H1 (cell line): Measurements from ENCODE around the gene KLK7. TPM values are rescaled to one million over a fixed set of nuclear protein-coding genes. Genes with fewer than 3 reads are reported as not detected.

Experiments used
- CTCF ChIA-PET: fragments of 300-600 bp; sonication (Branson Sonifier 250); formaldehyde crosslinking; loops from one replicate; lab custom pipeline; 2021; ENCODE audit not compliant: partially characterized antibody; lab: Charles Lee
- POLR2A ChIA-PET: fragments of 300-600 bp; sonication (Branson Sonifier 250); formaldehyde crosslinking; loops from one replicate; lab custom pipeline; 2021; ENCODE audit warnings: inconsistent platforms; ENCODE audit not compliant: partially characterized antibody; lab: Charles Lee
- DNase-seq, 2 experiments: peaks; one replicate each; pipeline versions ENCODE4 v3.0.0 to v3.0.0-alpha.2; 2010 to 2022; ENCODE audit warnings: low spot score in 2 of 2, low read depth in 1 of 2, mixed read lengths in 1 of 2
- FAIRE-seq: peaks from 2 replicates; lab custom pipeline; 2011; peaks lifted over from hg19 to GRCh38; lab: Jason Lieb, UNC
- H2AFZ ChIP-seq: 2 replicates; pipeline ENCODE4 v1.8.1; 2012; ENCODE audit warnings: low read length, inconsistent platforms
- H2AK5ac ChIP-seq: 2 replicates; pipeline ENCODE4 v1.6.1; 2013; ENCODE audit warnings: low read depth, low read length
- H2BK120ac ChIP-seq: replicated peaks from 2 replicates; pipeline ENCODE3; 2013; ENCODE audit warnings: low read depth, low read length, inconsistent platforms
- H2BK12ac ChIP-seq: 2 replicates; pipeline ENCODE4 v1.6.1; 2013; ENCODE audit warnings: low read depth, low read length
- H2BK15ac ChIP-seq: 2 replicates; pipeline ENCODE4 v1.6.1; 2013; ENCODE audit warnings: low read length
- H2BK20ac ChIP-seq: 2 replicates; pipeline ENCODE4 v1.6.1; 2013; ENCODE audit warnings: low read length
- H2BK5ac ChIP-seq: 2 replicates; pipeline ENCODE4 v1.6.1; 2013; ENCODE audit warnings: low read depth, low read length
- H3K14ac ChIP-seq: 2 replicates; pipeline ENCODE4 v1.6.1; 2013; ENCODE audit warnings: inconsistent platforms; ENCODE audit not compliant: insufficient read length
- H3K18ac ChIP-seq: 2 replicates; pipeline ENCODE4 v1.6.1; 2013; ENCODE audit warnings: low read length; ENCODE audit errors: extremely low read depth
- H3K23ac ChIP-seq: 2 replicates; pipeline ENCODE4 v1.6.1; 2013; ENCODE audit warnings: inconsistent platforms; ENCODE audit not compliant: insufficient read length
- H3K23me2 ChIP-seq: 2 replicates; pipeline ENCODE4 v1.6.1; 2013; ENCODE audit warnings: low read depth, low read length
- H3K27ac ChIP-seq: 2 replicates; pipeline ENCODE4 v1.6.1; 2011; ENCODE audit warnings: low read depth, low read length, inconsistent platforms
- H3K27me3 ChIP-seq, 4 experiments: replicated peaks in 1 of 4; 1 replicate in 1 of 4; 2 replicates in 3 of 4; pipeline versions ENCODE4 v1.6.1 to v1.8.1; 2011 to 2013; ENCODE audit warnings: low read length in 3 of 4, mild to moderate bottlenecking in 3 of 4, inconsistent platforms in 2 of 4, mixed read lengths in 2 of 4, moderate library complexity in 1 of 4; ENCODE audit not compliant: control insufficient read depth in 3 of 4, insufficient read depth in 3 of 4; ENCODE audit errors: extremely low read depth in 1 of 4
- H3K36me3 ChIP-seq, 4 experiments: 2 replicates each; pipeline versions ENCODE4 v1.6.1 to v1.8.1; 2011 to 2013; ENCODE audit warnings: mild to moderate bottlenecking in 4 of 4, low read length in 3 of 4, moderate library complexity in 2 of 4, control low read depth in 1 of 4, inconsistent platforms in 1 of 4; ENCODE audit not compliant: insufficient read depth in 4 of 4, control insufficient read depth in 2 of 4
- H3K4ac ChIP-seq: replicated peaks from 2 replicates; pipeline ENCODE3; 2013; ENCODE audit warnings: low read length, low read depth, mixed read lengths, inconsistent platforms; ENCODE audit not compliant: insufficient read length
- H3K4me1 ChIP-seq, 4 experiments: replicated peaks in 1 of 4; 1 replicate in 1 of 4; 2 replicates in 3 of 4; pipeline versions ENCODE4 v1.6.1 to v1.8.1; 2011 to 2013; ENCODE audit warnings: low read length in 3 of 4, inconsistent platforms in 2 of 4, mixed read lengths in 1 of 4; ENCODE audit not compliant: insufficient read depth in 4 of 4, control insufficient read depth in 3 of 4
- H3K4me2 ChIP-seq, 2 experiments: 2 replicates each; pipeline versions ENCODE4 v1.6.1 to v1.8.1; 2011 to 2013; ENCODE audit warnings: low read depth in 2 of 2, low read length in 2 of 2, control low read depth in 1 of 2, inconsistent platforms in 1 of 2, mild to moderate bottlenecking in 1 of 2; ENCODE audit not compliant: insufficient read depth in 1 of 2
- H3K4me3 ChIP-seq, 4 experiments: fragments of 200-600, 300-600 bp in 1 of 4; sonication (generic), shearing (Covaris generic), sonication (Bioruptor Twin) in 1 of 4; 2 replicates each; pipeline versions ENCODE4 v1.5.1 to v1.8.1; 2011 to 2016; ENCODE audit warnings: low read length in 4 of 4, low read depth in 3 of 4, control low read depth in 2 of 4, inconsistent platforms in 2 of 4, mild to moderate bottlenecking in 2 of 4, mixed read lengths in 1 of 4, moderate library complexity in 1 of 4; ENCODE audit not compliant: insufficient read depth in 2 of 4; ENCODE audit errors: extremely low read depth in 1 of 4
- H3K56ac ChIP-seq: replicated peaks from 2 replicates; pipeline ENCODE3; 2013; ENCODE audit warnings: low read depth, mild to moderate bottlenecking, mixed read lengths, low read length, inconsistent platforms; ENCODE audit not compliant: insufficient read length
- H3K79me1 ChIP-seq: 2 replicates; pipeline ENCODE4 v1.6.1; 2013; ENCODE audit warnings: low read depth, low read length, control low read depth
- H3K79me2 ChIP-seq, 2 experiments: 2 replicates each; pipeline versions ENCODE4 v1.6.1 to v1.8.1; 2012 to 2013; ENCODE audit warnings: low read length in 2 of 2, mild to moderate bottlenecking in 2 of 2, inconsistent platforms in 1 of 2; ENCODE audit not compliant: insufficient read depth in 2 of 2, control insufficient read depth in 1 of 2
- H3K9ac ChIP-seq, 4 experiments: replicated peaks in 1 of 4; 1 replicate in 1 of 4; 2 replicates in 3 of 4; pipeline versions ENCODE4 v1.6.1 to v1.8.1; 2011 to 2013; ENCODE audit warnings: low read depth in 3 of 4, low read length in 3 of 4, control low read depth in 2 of 4, mild to moderate bottlenecking in 2 of 4, moderate library complexity in 2 of 4, inconsistent platforms in 1 of 4; ENCODE audit errors: extremely low read depth in 1 of 4
- H3K9me3 ChIP-seq, 2 experiments: 2 replicates each; pipeline versions ENCODE4 v1.6.1 to v1.8.1; 2012 to 2013; ENCODE audit warnings: mild to moderate bottlenecking in 2 of 2, moderate library complexity in 2 of 2, control low read depth in 1 of 2, inconsistent platforms in 1 of 2, low read depth in 1 of 2, low read length in 1 of 2, mixed read lengths in 1 of 2; ENCODE audit not compliant: insufficient read depth in 2 of 2
- H4K20me1 ChIP-seq, 2 experiments: replicated peaks in 1 of 2; 2 replicates each; pipeline versions ENCODE3 to v1.8.1; 2011 to 2013; ENCODE audit warnings: inconsistent platforms in 2 of 2, low read length in 2 of 2, mild to moderate bottlenecking in 1 of 2; ENCODE audit not compliant: insufficient read depth in 2 of 2, control insufficient read depth in 1 of 2
- H4K5ac ChIP-seq: 2 replicates; pipeline ENCODE4 v1.6.1; 2013; ENCODE audit warnings: low read length, low read depth, mixed read lengths, inconsistent platforms; ENCODE audit not compliant: insufficient read length
- H4K8ac ChIP-seq: 2 replicates; pipeline ENCODE4 v1.8.0; 2013; ENCODE audit warnings: mild to moderate bottlenecking, moderate library complexity, low read length, inconsistent platforms; ENCODE audit not compliant: insufficient read depth; ENCODE audit errors: extremely low read depth
- H4K91ac ChIP-seq: replicated peaks from 2 replicates; pipeline ENCODE3; 2013; ENCODE audit warnings: low read length, mixed read lengths, inconsistent platforms; ENCODE audit not compliant: insufficient read length
- KDM1A ChIP-seq: fragments of 200-600, 300-600 bp; sonication (generic); IDR thresholded peaks from 2 replicates; pipeline ENCODE4 v1.7.1; 2016; ENCODE audit warnings: mild to moderate bottlenecking, low read length, borderline replicate concordance
- TEAD4 ChIP-seq: IDR thresholded peaks from 2 replicates; pipeline ENCODE4 v1.6.1; 2012; ENCODE audit warnings: low read depth, low read length, inconsistent platforms, mixed read lengths
- whole genome bisulfite sequencing, 2 experiments: shearing (Covaris generic) in 1 of 2; methylation state at CpG; one replicate each; pipeline versions ENCODE4 v1.1.6 to v1.1.7; 2013 to 2015; ENCODE audit warnings: low lambda C conversion rate in 2 of 2, mixed read lengths in 2 of 2, inconsistent platforms in 1 of 2, low coverage in 1 of 2, missing lambda C conversion rate in 1 of 2; ENCODE audit not compliant: insufficient replicate concordance in 2 of 2, insufficient coverage in 1 of 2, insufficient read length in 1 of 2; ENCODE audit errors: extremely low coverage in 1 of 2, missing lambda C conversion rate in 1 of 2; 5-methylcytosine and 5-hydroxymethylcytosine counted together
- polyA plus RNA-seq, 7 experiments: library from polyadenylated mRNA; depleted of rRNA in 3 of 7; stranded (reverse) in 5 of 7; unstranded in 2 of 7; fragments of >200 nt in 5 of 7; fragments of 200-250 nt in 2 of 7; gene quantifications; 1 replicate in 5 of 7; 2 replicates in 1 of 7; 4 replicates in 1 of 7; pipeline versions ENCODE4 v1.2.1 to v1.2.3, GENCODE V29; 2011 to 2013; ENCODE audit warnings: missing spikeins in 2 of 7, mixed read lengths in 2 of 7
- total RNA-seq: library from RNA; stranded (reverse); fragmentation: NEBNext Ultra II Directional; extraction: Animal tissue kit (Norgen Biotek cat#: 25700); gene quantifications from 2 replicates; pipeline ENCODE4 v1.2.1, GENCODE V29; 2021

Gene KLK7
- total and polyA plus RNA-seq, 2 of the 8 experiments (the other 6 are each of a cell fraction or from before 2014, with no cell fraction given), result 0.73 to 1.4 TPM

DNA sequence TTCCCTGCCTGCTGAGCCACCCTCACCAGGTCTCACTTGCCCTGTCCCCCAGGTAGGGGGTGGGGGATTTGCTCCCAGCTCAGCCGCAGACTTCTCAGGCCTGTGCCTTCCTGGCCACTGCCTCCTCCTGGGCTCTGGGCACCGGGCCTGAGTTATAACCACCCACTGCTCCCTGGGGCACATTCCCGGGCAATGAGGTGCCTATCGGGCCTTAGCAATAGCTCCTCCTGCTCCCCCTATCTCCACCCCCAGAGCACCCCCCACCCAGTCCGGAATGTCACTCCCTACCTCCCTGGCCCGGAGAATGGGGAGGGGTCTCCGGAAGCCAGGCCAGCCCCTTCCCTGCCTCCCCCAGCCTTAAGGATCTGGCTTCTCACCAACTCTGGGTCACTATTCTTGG, 30.8 kb downstream of the KLK7 start, which contains the start of gene KLK5:
KLK5 (minus strand) TSS at position 129 of the 400 bp plus-strand sequence. CDS start 381 bp downstream, outside the sequence.
- Histone ChIP-seq H3K4ac (peak within 1 kb of the TSS; percentile 85), H2BK5ac (peak within 1 kb of the TSS; percentile 44; the same call in 1 of the 2 replicates), H4K20me1 (no peaks in the 10 kb centered on the region), H3K36me3 (no peaks in the 10 kb centered on the region), H3K79me2 (no peaks in the 10 kb centered on the region), H2AK5ac (0 out of 2 replicates have a peak within 1 kb of the TSS, but pooled peaks have one; percentile 94), H3K79me1 (no peaks in the 10 kb centered on the region), H2BK12ac (no peak within 1 kb of the TSS; the same call in 1 of the 2 replicates), H3K4me1 (peaks cover 0 to 7% (median 4%) of the 10 kb centered on the region in 4 experiments; a peak in 6 of 7 replicates), H2BK15ac (peak within 1 kb of the TSS; percentile 83; the same call in 1 of the 2 replicates), H2BK120ac (no peak within 1 kb of the TSS), H4K8ac (peak within 1 kb of the TSS; percentile 41; the same call in 1 of the 2 replicates), H4K91ac (no peak within 1 kb of the TSS), H3K4me2 (no peak within 1 kb of the TSS), H3K23ac (no peak within 1 kb of the TSS), H4K5ac (no peak within 1 kb of the TSS), H3K18ac (no peak within 1 kb of the TSS), H2AFZ (peak within 1 kb of the TSS; percentile 72; the same call in 1 of the 2 replicates), H3K4me3 (no peak within 1 kb of the TSS), H3K23me2 (peaks cover 4% of the 10 kb centered on the region; the same call in 1 of the 2 replicates)
- no peak for DNase-seq
- ChIA-PET POLR2A (no interaction called here), CTCF (no interaction called here)
- 70% methylated on average over 2 of the region's 7 CpGs; no CpG with 5 or more reads in 1 of the 2 experiments for WGBS, 2 experiments
- TF ChIP-seq KDM1A (no peak), TEAD4 (0 out of 2 replicates have a peak, but pooled peaks have one; percentile 9)
- TF ChIP-seq, all 59 proteins: peak for 1
- Histone ChIP-seq H3K14ac (no peak within 1 kb of the TSS), H3K56ac (no peak within 1 kb of the TSS), H3K27me3 (no peaks in the 10 kb centered on the region; a peak in 1 of 7 replicates), H2BK20ac (no peak within 1 kb of the TSS), H3K9ac (no peak within 1 kb of the TSS), H3K27ac (no peak within 1 kb of the TSS), H3K9me3 (no peaks in the 10 kb centered on the region)
- no peak for FAIRE-seq
